Measurements from ENCODE around the gene CASK.

CASK gene, protein sequence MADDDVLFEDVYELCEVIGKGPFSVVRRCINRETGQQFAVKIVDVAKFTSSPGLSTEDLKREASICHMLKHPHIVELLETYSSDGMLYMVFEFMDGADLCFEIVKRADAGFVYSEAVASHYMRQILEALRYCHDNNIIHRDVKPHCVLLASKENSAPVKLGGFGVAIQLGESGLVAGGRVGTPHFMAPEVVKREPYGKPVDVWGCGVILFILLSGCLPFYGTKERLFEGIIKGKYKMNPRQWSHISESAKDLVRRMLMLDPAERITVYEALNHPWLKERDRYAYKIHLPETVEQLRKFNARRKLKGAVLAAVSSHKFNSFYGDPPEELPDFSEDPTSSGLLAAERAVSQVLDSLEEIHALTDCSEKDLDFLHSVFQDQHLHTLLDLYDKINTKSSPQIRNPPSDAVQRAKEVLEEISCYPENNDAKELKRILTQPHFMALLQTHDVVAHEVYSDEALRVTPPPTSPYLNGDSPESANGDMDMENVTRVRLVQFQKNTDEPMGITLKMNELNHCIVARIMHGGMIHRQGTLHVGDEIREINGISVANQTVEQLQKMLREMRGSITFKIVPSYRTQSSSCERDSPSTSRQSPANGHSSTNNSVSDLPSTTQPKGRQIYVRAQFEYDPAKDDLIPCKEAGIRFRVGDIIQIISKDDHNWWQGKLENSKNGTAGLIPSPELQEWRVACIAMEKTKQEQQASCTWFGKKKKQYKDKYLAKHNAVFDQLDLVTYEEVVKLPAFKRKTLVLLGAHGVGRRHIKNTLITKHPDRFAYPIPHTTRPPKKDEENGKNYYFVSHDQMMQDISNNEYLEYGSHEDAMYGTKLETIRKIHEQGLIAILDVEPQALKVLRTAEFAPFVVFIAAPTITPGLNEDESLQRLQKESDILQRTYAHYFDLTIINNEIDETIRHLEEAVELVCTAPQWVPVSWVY

DNA sequence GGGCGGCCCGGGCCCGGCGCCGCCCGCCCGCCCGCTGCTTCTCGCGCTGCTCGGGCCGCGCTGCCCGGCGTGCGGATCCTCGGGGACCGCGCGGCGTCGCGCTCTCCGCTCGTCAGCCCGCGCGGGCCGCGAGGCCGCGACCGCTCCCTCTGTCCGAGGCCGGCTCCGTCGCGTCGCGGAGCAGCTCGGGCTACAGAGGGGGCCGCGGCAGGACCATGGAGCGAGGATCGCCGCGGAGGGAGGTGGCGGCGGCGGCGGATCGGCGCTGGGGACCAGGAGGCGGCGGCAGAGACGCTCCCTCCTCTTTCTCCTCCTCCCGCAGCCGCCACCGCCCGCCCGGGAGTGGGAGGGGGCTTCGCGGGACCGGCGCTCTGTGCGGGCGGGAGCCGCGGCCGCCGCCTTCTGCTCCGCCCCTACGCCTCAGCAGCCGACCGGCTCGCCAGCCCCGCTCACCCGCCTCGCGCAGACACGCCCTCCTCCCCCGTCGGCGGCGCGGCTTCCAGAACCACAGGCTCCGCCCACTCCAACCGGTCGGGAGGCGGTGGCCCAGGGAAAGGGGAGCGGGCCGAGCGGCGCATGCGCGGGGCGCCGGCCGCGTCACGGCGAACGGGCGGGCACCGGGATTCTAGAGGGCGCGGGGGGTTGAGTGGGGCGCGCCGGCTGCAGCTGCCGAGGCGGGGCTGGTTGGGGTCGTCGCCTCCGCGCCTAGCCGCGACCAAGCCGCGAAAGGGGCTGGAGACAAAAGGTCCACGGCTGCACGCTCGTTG, at the start of gene CASK:
TSS of gene CASK (minus strand) at position 344 of the 767 bp plus-strand sequence. CDS start 566 bp downstream, outside the sequence.
- DNase-seq: peak; percentile 96

DNA sequence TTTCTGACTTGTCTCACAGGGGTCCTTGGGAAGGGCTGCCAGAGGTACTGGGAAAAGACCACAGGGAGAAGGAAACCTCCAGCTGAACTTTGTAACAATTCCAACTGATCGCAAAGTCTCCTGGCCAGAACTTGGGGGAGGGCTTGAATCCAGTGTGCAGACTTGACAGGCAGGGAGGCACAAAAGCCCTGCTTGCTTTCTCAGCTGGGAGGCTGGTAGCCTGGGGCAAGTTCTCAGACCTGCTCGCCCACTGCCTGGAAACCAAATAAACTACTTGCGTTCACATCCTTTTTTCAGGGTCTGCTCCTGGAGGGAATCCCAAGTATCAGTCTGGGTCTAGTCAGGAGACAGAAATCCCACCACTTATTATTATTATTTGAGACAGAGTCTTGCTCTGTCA, 48.0 kb upstream of the CASK start:
- no peak for DNase-seq

DNA sequence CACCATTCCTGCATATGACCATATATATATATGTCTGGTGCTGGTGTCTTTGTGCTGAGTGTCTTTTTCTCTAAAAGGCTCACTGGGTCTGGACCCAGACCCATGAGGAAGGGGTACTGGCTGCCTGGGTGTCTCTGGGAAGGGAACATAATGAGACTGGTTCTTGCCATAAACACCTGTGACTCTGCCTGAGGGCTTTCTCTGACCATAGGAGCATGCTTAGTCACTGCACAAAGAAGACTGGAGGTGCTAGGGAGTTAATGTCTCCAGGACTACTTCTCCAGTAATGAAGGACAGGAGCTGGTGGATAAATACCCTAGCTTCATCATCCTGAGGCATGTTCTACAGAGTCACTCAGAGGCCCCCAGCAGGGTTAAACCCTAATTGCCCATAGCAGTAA, 47.1 kb upstream of the CASK start:
- no peak for DNase-seq

DNA sequence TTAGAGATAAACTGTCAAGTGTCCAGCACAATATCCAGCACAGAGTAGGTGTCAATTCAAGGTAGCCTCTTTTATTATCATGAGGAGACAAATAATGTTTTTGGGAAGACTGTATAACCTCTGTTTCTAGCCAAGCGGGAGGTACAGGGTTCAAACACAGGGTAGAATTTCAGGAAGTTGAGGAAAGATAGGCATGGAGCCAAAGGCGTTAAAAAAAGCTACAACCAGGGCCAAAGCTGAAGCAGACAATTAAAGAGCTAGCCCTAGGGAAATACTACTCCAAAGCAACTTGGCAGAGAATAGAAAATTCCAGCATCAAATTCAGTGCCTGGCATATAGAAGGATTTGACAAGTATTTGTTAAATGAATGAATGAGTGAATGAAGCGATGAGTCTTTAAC, 40.0 kb upstream of the CASK start:
- no peak for DNase-seq

DNA sequence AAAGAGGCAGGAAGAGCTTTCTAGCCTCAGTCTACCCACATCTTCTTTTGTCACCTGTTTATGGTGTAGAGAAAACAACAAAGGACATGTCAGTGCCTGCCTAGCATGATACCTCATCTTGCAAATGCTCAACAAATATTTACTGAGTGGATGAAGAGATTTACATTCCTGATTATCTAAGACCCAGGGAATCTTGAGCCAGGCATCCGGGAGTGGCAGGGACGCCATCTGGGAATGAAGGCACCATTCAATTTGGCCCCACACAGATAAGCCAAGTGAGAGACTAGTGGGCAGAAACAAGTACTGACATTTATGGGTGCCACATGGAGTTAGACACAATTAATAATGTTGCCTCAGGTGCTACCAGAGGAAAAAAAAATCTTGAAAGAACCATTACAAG, 36.8 kb upstream of the CASK start:
- DNase-seq: no peak

DNA sequence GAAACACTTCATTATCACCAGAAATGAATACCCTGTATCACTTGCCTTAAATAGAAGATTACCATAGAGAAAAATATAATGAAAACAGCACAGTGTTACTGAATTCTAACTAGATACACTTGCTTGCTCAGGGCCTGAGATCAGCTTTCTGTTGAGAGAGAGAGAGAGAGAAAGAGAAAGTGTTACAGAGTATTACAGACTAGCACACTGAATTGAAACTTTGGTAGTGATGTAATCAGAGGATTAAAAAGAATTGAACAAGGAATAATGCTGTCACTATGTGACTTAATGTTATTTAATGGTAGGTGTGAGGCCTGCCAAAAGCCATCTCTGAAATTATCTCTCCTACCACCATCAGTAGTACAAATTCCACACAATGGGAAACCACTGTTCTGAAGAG, 35.5 kb upstream of the CASK start:
- DNase-seq: no peak

DNA sequence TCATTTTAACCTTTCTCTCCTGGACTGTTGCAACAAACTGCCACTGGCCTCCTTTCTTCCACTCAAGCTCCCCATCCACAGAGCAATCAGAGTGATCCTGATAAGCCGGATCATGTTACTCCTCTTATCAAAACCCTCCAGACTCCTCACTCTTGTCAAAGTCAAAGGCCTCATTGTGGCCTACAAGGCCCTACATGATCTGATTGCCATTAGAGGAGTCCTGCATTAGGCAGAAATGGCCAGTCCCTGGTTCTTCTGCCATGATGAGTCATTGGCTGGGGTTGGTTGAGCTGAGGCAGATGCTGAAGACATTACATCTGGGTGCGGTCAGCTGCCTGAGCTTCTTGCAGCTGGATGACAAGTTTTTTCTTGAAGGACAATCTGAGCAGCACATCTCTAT, 32.7 kb upstream of the CASK start:
- DNase-seq: no peak

DNA sequence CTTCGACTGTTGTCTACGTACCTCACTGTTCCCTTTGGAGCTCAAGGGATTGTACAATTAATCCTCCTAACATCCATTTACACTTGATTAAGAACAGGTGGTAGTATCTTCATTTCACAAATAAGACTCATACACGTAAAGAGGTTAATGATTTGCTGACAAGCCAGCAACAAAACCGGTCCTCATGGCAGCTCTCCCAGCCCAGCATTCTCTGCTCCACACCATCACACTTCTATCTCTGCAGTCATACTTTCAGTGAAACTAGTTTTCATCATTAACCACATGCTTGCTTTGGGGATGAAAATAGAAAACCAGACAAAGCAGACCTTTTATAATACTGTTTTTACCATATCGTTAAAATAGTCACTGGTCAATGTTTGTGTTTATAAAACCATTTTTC, 28.7 kb upstream of the CASK start:
- no peak for DNase-seq

DNA sequence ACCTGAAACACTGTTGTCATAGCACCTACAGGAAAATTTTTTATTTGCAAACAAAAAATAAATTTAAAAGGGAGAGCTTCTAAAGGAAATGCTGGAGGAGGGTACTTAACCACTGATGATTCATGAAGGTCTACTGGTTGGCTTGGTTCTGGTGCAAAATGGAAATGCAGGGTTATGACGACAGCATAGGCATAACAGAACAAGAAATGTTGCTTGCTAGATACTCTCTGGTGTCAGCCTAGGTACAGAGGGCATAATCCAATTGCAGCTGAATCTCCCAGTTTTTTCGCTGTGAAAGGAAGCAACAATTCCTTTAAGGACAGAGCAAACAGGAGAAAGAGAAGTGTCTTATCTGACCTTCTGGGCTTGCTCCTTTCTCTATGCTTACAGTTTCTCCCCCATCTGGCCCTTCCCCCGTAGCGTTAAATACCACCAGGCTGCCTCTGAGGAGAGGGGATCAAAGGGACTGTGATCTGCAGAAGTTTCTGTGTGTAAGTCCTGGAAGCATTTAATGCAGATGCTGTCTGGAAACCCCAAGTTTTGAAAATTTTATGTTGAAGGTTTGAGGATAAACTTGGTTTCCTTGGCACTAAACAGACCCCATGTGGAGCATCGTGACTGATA, 23.7 kb upstream of the CASK start:
- peak; percentile 1 for DNase-seq

DNA sequence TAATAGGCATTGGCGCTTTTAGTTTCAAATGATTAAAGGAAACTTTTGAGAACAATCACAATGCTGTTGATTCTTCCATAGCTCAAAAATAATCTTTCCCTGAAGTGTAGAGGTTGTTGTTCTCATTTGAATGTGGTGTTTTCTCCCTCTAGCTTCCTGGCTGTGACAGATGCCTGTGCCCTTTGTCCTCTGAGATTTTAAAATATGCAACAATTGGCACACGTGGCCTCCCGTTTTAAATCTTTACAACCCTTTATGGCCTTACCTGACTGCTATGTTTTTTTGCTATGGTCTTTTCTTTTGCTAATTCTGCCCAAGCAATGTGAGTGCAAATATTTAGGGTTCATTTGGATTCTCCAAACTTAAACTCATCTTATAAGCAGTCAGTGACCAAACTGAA, 22.9 kb upstream of the CASK start:
- peak; percentile 2 for DNase-seq

DNA sequence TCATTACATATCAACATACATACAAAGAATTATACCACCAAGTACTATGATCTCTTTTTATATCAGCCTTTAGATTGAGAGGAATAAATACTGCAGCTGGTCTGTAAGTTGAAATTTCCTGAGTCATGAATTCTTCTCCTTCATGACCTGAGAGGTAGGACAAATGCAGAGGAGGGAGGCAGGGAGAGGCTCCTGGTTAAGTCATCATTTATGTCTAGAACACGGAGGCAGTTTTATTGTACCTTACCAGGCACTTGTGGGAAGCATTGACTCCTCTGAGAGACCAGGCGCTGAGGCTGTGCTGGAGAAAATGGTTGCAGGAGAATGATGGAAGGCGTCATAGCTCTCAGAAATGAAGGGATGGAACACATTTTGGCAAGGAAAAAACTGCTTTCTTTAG, 12.5 kb upstream of the CASK start:
- no peak for DNase-seq

DNA sequence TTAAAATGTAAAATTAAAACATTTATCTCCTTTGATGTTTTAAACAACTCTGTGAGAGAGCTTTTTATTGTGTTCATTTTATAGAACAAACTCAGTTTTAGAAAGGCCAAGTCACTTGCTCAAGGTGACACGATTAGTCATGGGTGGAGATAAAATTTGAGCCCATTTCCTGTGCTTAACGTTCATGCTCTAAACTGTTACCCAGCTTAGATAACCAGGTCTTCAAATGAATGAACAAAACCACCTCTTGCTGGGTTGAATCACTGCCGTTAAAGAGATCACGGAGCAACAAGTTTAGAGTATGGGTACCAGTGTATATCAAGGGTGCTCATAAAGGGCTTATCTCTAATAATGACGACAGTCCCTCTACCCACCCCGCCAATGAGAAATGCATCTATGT, 10.2 kb upstream of the CASK start:
- DNase-seq: no peak

DNA sequence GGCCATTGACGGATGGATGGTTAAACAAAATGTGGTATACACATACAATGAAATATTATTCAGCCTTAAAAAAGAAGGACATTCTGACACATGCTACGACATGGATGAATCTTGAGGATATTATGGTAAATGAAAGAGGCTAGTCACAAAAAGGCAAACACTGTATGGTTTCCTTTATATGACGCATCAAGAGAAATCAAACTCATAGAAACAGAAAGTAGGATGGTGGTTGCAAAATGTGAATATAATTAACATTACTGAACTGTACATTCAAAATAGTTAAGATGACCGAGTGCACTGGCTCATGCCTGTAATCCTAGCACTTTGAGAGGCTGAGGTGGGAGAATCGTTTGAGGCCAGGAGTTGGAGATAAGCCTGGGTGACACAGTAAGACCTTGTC, 9.5 kb upstream of the CASK start:
- DNase-seq: no peak

DNA sequence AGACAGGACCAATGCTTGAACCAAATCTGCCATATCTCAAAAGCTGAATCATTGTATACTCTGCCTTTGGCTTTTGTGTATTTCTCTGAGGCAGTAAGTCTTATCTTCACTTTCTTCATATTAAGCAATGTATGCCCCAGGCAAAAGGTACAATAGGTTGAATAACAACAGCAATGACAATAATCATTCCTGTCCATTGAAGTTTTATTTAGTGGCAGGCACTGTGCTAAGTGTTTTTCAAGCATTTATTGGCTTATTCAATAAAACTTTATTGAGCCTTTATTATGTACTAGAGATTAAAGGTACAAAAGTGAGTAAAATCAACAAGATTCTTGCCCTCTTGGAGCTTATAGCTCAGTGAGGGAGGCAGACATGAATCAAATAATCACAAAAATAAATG, 8.2 kb upstream of the CASK start:
- no peak for DNase-seq

DNA sequence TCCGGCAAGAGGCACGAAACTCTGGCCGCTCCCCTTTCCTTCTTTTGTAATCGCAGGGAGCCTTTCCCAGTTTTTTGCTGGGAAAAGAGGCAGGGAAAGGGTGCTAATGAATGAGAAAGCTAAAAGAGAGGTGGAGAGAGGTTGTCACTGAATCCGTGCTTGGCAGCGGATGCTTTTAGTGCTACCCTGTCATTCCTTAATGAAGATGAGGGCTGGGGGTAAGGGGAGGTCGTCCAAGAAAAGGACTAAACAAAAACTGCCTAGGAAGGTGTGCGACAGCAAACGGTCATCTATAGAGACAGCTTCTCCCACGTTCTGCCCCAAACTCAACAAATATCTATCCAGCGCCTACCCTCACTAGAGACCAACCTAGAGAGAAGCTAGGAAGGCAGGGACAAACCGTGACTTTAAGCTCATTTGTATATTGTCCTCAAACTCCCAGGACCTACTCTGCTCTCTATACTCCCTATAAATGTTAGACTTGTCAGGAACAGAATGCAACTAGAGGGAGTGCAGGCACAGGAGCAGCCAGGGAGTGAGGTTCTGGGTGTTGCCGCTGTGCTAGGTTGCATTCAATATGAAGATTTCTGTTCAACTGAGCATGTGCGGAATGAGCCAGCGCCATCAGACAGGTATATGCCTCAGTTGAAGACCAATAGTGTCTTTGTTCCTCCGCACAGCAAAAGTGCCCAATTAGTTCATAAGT, 777 bp upstream of the CASK start:
- DNase-seq: no peak

DNA sequence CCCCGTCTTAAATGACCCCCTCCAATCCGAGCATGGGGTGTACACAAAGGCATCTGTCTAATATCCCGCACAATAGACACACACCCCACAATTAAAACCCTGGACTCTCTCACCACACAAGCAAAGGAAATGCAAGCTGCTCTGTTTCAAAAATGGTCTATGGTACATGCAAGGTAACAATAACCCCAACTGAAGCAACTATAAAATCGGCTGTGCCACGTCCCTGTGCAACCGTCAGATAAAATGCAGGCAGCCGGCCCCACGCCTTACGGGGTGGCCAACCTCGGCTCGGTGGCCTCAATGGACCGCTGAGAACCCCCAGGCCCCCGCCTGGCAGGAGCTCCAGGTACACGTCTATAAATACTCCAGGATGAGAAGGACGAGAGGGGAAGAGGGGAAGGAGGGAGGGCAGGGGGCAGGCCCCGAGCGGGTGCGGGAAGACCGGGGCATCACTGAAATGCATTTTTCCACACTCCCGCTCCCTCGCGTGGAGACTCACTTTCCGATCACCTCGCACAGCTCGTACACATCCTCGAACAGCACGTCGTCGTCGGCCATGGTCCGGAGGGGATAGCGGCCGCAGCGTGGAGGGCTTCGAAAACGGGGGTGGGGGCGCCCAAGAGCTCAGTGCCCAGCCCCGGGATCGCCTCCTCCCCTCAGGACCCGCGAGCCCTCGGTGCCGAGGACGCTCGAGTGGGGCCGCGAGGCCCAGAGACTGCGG, 763 bp downstream of the CASK start:
- peak; percentile 74 for DNase-seq

DNA sequence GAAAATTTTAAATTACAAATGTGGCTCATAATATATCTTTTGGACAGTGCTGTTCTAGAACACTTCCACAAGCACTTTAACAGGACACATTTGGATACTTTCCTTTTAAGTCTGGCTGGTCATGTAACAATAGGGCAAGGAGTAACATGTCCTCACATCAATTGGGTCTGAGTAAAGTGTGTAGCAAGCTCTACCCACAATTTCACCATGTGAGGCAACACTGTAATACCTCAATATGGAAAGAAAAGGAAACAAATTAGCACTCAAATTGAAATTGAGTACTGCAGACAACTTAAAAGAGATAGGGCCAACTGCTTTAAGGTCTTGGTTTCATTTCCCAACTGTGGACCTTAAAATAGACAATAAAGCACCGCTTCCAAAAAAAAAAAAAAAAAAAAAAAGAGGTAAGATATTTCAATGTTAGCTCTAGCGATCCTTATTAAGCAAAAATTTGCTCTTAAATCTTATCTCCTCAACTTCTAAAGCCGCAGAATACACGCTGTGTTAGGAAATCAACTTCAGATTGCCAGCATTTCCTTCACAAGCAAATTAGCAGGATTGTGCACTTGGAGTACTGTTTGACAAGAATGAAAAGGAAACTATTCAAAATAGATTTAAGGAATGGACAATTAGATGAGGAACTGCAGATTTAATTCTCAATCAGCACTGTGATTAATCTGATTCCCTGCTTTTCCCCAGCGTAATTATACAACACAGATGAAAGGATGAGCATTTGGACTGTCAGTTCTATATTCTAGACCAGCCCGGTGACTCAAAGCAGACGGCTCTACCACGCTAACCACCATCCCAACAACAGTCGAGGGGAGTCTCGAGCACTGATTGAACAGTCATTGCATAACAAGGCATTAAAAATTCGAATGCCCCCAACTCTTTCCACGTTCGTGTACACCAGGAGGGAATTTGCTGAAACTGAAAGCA, 1.6 kb downstream of the CASK start:
- peak; percentile 53 for DNase-seq

DNA sequence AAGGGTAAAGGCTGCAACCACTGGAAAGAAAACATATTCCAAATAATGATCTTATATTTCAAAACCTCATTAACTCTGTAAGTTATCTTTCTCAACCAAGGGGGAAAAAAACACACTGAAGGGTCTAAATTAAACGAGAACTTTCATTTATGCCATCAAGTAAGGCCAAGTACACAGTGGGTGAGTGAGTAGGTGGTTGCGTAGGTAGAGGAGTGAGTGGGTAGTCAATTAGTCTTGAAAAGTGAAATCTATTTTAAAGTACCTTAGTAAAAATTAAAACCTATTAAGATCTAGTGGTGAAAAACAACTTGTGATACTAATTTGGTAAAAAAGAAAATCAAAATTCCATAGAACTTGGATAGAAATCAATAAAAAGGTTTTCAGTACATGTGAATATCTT, 3.5 kb downstream of the CASK start:
- no peak for DNase-seq

DNA sequence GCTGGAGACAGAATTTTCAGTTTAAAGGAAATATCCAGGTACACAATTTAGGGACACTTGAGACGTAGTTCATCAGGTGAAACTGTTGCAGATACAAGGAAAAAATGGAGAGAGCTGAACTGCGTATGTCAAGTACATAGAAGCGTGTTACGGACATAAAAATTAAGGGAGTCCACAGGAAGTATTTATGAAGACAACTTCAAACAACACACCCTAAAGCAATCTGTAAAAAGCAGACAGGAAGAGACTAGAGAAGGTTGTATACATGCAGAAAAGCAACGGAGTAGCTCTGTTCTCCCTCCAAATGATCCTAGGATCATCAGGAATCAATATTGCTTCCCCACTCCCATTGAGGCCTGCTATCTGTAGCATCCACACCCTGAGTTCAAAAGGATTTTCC, 5.8 kb downstream of the CASK start:
- DNase-seq: no peak

DNA sequence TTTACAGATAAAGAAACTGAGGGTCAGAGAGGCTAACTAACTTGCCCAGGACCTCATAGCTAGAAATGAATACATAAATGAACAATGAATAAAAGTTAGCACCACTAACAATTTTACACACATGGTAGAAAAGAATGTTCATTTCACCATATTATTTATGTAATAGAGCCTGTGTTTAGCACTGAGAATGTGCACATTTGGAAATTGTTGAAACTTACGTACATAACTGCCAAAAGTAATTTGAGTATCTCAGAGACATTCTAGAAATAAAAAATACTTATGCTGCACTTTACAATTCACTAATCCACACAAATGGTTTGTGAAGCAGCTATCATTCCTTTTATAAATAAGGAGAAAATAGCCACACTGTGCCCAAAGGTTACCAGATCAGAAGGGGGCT, 9.9 kb downstream of the CASK start:
- DNase-seq: no peak
